ENCODE measurements around the gene ZMIZ1.

The ZMIZ1 gene

DNA sequence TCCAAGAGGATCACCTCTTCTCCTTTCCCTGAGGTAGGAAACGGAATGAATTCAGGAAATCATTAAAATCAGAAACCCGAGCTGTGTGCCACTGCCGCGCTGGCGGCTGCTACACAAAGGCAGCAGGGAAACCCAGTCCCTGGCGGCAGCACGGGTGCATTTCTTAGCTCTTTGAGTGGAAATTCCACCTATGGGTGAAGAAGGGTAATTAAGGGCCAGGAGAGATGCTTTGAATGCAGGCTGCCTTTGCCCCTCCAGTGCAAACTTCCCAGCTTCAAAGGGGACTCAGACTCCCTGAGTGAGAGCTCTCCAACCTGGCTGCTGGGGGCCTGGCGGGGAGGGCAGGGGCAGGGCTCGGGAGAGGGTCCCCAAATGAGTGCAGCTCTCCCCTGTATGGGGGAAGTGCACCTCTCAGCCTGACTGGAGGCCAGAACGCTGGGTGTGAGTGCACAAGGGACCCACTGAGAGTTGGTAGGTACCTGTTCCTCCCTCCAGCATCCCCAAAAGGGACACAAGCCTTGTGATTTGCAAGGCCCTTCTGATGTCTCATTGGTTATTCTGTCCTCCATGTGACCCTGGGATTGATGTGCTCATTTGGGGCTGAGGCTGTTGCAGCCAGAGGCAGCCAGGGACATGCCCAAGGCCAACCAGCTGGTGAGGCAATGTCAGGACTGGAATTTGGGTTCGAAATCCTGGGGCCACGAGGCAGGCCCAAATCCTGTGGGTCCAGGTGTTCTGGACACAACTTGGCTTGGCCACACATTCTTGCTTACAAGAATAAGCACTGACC, 16.3 kb upstream of the ZMIZ1 start:
- DNase-seq (ENCODE audit: low spot score) = peak; percentile 43

DNA sequence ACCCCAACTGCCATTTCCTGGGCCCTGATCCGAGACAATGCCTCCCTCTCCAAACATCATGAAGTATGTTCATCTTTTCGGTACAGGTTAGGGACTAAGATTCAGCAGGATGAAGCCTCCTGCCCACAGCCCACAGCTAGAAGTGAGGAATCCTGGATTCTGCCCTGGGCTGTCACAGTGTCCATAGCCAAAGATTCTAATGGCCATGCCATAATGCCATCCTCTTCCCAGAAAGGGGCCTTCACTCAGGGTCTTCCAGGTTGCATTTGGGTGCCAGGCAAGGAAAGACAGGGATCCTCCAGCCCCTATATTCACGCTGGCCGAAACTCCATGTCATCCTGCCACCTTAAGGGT, 15.7 kb upstream of the ZMIZ1 start:
- no peak for DNase-seq (ENCODE audit: low spot score)

DNA sequence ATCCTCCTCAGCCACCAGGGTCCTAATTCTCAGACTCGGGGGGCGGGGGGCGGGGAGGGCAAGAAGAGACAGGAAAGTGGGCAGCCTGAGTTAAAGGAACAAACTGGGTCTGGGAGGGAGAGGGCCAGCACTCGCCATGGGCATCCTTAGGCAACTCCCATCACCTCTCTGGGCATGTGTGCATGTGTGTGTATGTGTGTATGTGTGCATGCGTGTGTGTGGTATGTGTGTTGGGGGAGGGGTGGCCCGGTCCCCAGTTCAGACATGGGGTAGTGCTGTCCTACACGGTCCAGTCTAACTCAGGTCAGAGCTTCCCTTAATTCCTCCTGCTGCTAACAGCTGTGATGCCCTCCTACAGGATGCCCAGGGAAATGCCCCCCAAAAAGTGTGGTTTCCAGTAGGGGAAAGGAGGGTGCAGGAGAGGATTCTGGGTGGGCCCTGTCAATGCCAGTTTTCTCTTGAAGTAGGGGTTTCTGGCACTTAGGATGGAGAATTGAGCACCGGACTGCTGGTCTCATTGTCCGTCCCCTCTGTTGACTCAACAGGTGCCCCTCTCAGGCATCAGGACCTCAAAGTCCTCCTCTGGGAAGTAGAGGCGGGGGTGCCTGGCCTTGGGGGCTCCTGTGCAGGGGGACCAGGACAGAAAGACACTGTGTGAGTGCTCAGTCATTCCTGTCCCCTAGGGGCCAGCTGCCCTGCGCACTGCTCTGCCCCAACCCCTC, 15.1 kb upstream of the ZMIZ1 start:
- no peak for DNase-seq (ENCODE audit: low spot score)

DNA sequence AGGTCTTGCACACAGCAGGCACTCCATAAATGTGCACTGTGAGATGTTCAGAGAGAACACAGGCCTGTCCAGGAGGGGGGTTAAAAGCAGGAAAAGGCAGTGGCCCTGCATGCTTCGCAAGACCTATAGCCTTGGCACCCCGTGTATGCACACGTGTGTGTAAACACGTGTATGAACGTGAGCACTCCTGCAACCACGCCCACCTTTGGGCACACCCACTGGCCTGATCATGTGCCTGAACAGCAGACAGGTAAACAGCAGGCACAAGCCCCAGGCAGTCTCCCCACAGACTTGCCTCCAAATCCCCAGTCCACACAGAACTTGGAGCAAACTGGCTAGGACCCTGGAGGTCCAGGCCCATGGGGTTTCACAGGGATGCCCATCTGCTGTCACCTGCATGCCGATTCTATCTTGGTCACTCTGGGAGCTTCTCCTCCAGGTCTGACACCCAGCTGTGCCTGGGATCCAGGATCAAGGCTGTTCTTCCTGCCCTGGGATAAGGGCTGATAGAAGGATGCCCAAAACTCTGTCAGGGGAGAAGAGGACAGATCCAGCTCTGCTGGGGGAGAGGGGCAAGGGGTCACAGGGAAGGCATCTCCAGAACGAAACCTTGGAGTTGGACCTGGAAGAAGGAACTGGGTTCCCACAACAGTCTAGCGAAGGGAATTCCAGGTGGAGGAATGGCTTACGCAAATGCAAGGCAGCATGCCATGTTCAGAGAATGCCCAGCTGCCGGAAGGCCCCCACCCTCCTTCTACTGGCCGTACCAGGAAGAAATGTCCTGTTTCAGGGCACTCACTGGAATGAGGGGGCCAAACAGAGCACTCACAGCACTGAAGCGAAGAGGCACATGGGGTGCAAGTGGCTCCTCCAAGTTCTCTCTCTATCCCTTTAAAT, 14.3 kb upstream of the ZMIZ1 start:
- no peak for DNase-seq (ENCODE audit: low spot score)

DNA sequence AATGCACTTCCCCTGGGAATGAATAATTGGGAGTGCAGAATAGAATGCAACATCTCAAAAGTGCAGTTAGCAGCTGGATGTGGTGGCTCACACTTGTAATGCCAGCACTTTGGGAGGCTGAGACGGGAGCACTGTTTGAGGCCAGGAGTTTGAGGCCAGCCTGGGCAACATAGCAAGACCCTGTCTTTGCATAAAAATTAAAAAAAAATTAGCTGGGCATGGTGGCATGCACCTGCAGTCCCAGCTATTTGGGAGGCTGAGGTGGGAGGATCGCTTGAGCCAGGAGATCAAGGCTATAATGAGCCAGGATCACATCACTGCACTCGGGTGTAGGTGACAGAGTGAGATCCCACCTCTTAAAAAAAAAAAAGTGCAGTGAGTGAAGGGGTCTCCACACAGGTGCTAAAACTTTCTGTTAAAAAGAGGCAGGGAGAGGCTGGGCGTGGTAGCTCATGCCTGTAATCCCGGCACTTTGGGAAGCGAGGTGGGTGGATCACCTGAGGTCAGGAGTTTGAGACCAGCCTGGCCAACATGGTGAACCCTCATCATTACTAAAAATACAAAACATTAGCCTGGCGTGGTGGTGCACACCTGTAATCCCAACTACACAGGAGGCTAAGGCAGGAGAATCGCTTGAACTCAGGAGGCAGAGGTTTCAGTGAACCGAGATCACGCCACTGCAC, 13.5 kb upstream of the ZMIZ1 start:
- DNase-seq (ENCODE audit: low spot score) = no peak

DNA sequence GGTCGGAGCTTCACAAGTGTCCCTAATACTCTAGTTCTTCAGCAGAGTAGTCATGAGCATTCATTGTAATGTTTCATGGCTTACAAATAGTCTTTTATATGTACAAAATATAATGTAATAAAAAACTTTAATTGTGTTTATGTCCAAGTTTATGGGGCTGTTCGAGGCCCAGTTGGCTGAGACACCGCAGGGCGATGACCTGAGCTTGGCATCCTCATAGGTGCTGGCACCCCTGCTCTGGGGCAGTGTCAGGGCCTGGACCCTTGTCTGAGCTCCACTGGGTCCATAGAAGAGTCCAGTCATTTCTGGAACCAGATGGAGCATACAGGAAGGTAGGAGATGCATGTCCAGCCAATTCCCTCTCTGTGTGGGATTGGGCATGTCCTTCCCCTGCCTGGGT, 12.9 kb upstream of the ZMIZ1 start:
- DNase-seq (ENCODE audit: low spot score) = no peak

DNA sequence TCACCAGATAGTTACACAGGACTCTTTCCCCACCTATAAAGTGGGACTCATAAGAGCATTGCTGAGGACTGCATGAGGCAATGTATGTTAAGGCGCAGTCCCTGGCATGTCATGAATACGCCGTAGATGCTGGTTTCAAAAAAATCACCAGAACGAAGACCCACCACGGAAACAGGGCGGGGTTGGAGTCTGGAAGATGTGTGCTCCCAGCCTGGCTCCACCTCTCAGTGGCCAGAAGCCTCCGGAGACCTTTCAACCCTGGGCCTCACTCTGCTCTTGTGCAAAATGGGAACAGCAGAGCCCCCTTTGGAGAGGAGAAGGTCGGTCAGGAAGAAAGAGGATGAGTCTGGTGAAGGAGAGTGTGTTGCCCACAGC, 12.4 kb upstream of the ZMIZ1 start:
- no peak for DNase-seq (ENCODE audit: low spot score)

DNA sequence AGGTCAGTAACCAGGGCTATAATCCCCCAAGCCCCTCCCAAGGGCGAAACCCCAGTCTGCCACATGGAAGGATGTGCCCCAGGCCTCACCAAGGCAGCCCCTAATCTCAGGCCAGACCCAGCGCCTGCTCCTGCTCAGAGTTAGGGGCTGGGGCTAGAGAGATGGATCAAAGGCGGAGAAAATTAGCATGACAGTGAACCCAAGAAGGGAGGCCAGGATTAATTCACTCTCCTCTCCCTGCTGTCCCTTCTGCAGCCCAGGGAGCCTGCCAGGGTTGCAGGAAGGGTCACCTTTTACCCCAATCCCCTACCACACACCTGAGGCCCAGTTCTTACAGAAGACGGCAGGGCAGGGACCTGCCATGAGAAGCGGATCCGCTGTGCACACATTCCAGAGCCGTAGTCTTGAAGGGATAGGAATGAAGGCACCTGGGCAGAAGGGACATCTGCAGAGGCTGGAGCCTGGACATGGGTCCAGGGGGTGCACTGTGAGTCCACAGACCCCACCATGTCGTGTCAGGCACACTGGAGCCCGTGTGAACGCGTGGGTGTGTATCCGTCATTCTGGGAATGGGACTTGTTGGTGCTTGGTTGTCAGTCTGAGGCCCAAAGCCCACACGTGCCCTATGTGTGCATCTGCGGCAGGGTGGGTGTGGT, 11.9 kb upstream of the ZMIZ1 start:
- DNase-seq (ENCODE audit: low spot score) = no peak

DNA sequence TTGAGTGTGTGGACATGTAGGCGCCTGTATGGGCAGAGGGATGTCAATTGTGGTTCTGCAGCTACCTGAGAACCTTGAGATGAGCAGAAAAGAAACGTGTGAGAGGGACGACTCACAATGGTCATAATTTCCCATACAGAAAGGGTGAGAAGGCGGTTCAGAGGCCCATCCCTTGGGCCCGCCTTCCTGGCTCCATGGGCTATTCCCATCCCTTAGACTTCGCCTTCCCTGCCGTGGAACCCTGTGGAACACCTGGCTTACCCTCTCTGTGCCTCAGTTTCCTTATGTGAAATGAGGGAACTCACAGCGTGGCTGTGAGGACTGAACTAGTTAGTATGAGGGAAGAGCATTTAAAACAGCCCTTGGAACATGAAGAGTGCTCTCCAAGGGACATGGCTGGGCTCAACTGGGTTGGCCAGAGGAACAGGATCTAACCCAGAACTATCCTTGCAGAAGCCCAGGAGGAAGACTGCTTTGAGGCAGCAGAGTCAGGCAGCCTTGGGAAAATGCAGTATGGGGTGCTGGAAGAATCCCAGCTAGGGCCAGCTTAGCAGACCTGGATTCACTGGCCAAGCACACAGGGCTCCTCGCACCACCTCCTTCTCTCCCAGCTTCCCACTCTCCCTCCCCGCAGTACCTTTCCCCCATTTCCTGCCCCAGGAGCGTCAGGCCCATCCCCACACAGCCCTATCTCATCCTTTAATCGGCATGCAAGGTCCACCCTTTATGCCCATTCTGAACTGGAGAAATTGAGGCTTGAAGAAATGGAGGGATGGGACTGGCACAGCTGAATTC, 11.1 kb upstream of the ZMIZ1 start:
- no peak for DNase-seq (ENCODE audit: low spot score)

DNA sequence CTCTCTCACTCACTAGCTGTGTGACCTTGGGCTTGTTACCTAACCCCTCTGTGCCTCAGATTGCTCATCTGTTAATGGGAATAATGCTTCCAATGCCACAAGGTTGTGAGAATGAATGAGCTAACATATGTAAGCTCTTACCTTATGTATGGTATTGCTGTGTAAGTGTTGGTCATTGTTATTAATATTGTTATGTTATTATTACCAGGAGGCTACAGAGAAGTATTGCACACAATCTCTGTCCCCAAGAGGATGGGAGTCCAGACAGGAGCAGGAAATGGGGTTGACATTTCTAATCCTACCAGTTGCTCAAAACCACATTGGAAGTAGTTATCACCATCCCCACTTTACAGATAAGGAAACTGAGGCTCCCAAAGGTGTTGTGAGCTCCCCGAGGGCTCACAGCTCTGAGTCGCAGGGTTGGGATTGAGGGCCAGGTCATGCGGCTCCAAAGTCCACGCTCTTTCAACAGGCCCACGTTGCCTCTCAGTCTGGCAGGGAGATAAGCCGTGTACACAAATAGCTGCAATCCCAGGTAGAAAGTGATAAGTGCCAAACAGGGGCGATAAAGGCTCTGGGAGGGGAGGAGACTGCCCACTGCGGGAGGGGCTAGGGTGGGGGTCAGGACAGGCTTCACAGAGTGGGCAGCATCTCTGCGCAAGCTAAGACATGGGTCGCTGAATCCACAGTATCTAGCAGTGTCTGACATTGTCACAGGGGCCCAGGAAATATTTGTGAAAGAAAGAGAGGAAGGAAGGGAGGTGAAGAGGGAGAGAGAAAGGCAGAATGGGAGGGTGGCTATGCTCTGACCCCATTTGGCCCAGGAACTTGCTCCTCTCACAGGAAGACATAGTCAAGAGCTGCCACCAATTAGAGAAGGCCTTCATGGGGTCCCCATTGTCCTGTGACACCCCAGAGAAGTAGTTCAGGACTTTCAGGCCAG, 9.6 kb upstream of the ZMIZ1 start:
- no peak for DNase-seq (ENCODE audit: low spot score)

DNA sequence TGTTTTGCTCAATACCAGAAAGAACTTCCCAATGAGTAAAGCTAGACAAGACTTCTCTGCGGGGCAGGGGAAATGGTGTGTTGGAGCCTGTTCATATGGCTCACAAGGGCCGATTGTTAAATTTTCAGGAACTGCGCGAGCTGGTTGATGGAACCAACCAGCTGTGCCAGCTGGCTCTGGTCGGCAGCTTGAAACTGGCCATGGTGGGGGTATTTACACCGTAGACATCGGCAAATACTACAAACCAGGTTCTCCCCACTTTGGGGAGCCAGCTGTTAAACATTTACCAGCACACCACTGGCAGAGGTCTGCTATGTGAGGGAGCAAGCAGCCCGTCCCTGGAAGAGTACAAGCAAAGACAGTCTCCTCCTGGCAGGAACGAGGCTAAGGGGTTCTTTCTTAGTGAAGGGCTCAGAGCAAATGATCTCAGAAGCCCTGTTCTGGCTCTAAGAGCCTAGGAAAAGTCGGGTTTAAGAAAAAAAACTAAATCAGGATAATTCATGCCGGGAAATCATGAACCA, 8.8 kb upstream of the ZMIZ1 start:
- DNase-seq (ENCODE audit: low spot score) = no peak

DNA sequence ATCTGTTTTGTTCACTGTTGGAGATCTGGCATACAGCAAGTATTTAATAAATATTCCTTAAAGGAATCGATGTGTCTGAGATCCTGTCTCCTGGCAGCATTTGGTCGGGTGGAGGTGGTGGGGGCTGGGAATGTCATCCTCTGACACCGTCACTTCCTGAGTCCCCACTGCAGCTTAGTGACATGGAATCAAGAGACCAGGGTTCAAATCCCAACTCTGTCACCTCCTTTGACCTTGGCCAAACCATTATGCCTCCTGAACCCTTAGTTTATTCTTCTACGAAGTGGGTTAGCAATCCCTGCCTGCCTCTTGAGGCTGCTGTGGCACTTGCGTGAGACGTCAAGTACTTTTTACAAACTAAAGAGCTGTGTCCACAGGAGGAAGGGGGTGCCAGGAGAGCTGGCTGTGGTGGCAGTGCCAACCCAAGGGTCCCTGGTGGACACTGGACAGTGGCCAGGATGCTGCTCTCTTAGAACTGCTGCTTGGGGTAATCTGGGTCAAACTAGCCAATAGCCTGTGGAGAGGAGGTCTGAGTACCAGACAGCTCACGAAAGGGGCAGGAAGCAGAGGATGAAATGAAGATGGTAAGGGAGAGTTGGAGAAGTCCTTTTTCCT, 8.0 kb upstream of the ZMIZ1 start:
- no peak for DNase-seq (ENCODE audit: low spot score)

DNA sequence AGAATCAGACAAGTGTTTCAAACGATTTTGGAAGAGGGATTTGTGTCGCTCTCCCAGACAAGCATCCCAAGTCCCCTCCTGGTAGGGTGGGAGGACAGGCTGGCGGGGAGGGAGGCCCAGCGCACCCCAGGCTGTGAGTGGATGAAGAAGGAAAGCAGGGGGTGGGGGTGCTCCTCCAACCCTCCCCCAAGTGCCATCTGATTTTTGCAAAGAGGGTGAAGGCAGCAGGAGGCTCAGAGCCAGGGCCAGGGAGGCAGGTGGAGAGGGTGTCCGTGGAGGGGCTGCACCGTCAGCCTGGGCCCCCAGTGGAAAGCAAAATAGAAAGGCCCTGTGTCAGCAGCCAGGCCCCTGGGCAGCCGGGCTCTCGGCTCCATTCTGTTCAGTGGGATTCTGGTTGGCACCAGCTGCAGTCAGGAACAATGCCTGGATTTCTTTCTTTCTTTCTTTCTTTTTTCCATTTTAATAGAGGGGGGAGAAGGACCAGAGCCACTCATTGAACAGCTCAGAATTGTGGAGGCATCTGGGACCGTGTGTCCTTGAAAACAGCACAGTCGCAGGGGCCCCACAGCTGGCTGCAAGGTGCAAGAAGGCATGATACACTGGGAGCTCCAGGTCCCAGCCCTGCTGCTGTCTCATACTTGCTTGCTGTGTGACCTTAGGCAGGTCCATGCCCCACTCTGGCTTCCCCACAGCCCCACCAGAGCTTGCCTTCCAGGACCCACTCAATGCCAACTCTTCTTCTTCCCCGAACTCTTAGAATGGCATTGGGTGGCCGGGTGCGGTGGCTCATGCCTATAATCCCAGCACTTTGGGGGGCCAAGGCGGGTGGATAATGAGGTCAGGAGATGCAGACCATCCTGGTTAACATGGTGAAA, 7.1 kb upstream of the ZMIZ1 start:
- DNase-seq (ENCODE audit: low spot score) = no peak

DNA sequence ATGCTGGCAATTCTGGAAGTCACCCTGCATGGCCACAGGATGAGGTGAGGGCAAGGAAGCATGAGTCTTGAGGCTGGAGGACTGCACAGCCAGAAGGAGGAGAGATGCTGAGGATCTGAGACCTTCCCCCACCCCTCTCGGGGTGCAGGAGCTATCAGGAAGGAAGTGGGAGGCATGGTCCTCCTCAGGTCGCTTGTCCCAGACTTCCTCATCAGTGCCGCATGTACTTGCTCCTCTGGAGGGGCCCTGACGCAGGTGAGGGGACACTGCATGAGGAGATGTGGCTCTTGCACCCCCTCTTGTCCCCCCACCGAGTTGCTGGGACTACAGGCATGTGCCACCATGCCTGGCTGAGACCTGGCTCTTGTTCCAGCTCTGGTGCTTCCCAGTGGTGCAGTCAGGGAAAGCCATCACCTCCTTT, 5.7 kb upstream of the ZMIZ1 start:
- no peak for DNase-seq (ENCODE audit: low spot score)

DNA sequence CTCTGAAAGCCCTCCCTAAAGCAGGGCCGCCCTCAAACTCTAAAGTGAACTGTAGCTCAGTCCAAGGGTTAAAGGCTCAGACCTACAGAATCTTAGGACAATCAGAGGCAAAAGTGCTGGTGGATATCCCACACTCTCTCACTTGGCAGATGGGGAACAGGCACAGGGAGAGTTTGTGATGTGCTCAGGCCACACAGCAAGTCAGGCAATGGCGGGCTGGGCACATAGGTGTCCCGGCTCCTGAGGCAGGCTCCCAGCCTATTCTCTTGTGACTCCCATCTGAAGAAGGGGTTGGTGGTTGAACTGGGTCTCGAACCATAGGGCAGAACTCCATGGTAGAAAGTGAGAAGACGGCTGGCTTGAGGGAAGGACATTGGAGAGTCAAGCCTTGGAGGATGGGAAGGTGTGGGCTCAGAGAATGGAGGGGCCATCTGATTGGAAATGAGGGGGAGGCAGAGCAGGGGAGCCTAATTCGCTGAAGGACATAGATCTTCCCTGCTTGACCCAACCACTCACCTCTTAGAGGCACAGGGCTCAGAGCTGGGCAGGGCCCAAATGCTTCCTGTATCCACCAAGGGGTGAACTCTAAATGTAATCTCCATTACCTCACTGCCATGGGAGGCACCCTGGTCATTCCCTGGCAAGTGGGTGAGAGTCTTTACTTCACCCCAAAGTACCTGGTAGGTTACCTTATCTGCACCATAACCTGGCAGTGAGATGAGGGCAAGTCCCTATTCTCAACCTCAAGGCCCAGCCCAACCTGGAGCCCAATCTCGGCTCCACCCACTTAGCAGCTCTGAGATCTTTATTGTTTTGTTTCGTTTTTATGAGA, 4.9 kb upstream of the ZMIZ1 start:
- DNase-seq (ENCODE audit: low spot score) = no peak

DNA sequence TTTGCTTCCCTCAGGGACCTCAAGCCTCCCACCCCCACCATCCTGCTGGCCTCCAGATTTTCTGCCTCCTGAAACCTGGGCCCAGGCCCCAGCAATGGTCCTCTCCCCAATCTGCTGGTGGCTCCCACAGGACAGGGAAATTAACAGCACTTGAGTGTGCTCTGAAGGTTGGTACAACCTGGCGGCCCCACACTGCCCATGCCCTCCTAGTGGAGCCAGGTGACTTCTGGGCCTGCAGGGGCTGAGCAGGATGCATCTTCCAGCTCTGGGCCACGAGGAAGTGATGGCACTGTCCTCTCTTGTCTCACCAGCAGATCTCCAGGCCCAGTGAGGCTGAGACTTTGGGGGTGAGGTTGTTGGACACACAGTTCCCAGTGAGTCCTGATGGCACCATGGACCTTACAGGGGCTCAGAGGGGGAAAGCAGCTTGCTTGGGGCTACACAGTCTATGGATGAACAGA, 3.6 kb upstream of the ZMIZ1 start:
- DNase-seq (ENCODE audit: low spot score) = no peak

DNA sequence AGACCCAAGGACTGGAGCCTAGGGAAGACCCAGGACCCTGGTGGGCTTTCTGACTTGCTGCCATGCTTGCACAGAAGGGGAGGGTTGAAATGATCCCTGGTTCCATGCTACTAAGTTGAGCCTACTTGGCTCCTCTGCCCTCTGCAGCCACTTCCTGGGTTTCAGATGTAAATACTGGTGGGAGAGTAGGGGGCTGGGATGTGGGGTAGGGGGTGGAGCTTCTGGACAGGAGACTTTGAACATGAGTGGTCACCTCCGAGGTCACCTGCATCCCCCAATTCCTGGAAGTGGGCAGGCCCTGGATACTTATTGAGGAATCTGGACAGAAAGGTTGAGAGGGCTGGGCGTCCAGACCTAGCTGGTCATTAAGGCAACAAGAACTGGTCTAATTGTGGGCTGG, 2.9 kb upstream of the ZMIZ1 start:
- no peak for DNase-seq (ENCODE audit: low spot score)

Data from D341Med (cell line).